Liver (tissue), 9 donors: ENCODE results near the gene DMRT1. TPM values are rescaled to one million over a fixed set of nuclear protein-coding genes. Genes with fewer than 3 reads are reported as not detected.
"Not testable (repeated sequence)": the region's sequence is repeated elsewhere in the genome, so short reads cannot be mapped to it uniquely, and the experiment has no call there.

Experiments used
- DNase-seq: peaks from one replicate; pipeline ENCODE4 v3.0.0-alpha.2; 2017; ENCODE audit warnings: low spot score
- H3K27ac ChIP-seq, 2 donors: one replicate each; pipeline ENCODE4 v1.7.0; 2013; ENCODE audit warnings: inconsistent platforms in 2 of 2, low read length in 2 of 2, control low read depth in 1 of 2, low read depth in 1 of 2, mild to moderate bottlenecking in 1 of 2
- H3K27me3 ChIP-seq, 4 donors: one replicate each; pipeline versions ENCODE4 v1.6.1 to v1.7.0; 2013; ENCODE audit warnings: low read length in 3 of 4, inconsistent platforms in 1 of 4, mild to moderate bottlenecking in 1 of 4, moderate library complexity in 1 of 4; ENCODE audit not compliant: control insufficient read depth in 4 of 4, insufficient read depth in 4 of 4
- H3K36me3 ChIP-seq, 4 donors: one replicate each; pipeline versions ENCODE4 v1.6.1 to v1.7.0; 2013; ENCODE audit warnings: low read length in 3 of 4, mild to moderate bottlenecking in 3 of 4, low read depth in 1 of 4, moderate library complexity in 1 of 4; ENCODE audit not compliant: control insufficient read depth in 4 of 4, insufficient read depth in 3 of 4
- H3K4me1 ChIP-seq, 4 donors: one replicate each; pipeline versions ENCODE4 v1.6.1 to v1.7.0; 2013; ENCODE audit warnings: low read length in 3 of 4, mild to moderate bottlenecking in 3 of 4, moderate library complexity in 1 of 4; ENCODE audit not compliant: control insufficient read depth in 4 of 4, insufficient read depth in 4 of 4
- H3K4me3 ChIP-seq, 3 donors: one replicate each; pipeline versions ENCODE4 v1.6.1 to v1.7.0; 2013; ENCODE audit warnings: low read length in 3 of 3, control low read depth in 1 of 3, low read depth in 1 of 3, mild to moderate bottlenecking in 1 of 3
- H3K9ac ChIP-seq, 2 donors: one replicate each; pipeline ENCODE4 v1.7.0; 2013; ENCODE audit warnings: low read length in 2 of 2, mild to moderate bottlenecking in 2 of 2, moderate library complexity in 2 of 2, control low read depth in 1 of 2, low read depth in 1 of 2
- H3K9me3 ChIP-seq, 4 donors: one replicate each; pipeline versions ENCODE4 v1.6.1 to v1.7.0; 2013; ENCODE audit warnings: low read length in 3 of 4; ENCODE audit not compliant: control insufficient read depth in 4 of 4
- ATF3 ChIP-seq: IDR thresholded peaks from 2 replicates; pipeline ENCODE4 v1.6.1; 2016; ENCODE audit warnings: antibody characterized with exemption
- EGR1 ChIP-seq, 2 donors: IDR thresholded peaks; 2 replicates each; pipeline ENCODE4 v1.6.1; 2016 to 2018; ENCODE audit warnings: antibody characterized with exemption in 2 of 2, low read depth in 2 of 2
- FOXA1 ChIP-seq: IDR thresholded peaks from 2 replicates; pipeline ENCODE4 v1.6.1; 2016; ENCODE audit warnings: antibody characterized with exemption
- FOXA2 ChIP-seq: IDR thresholded peaks from 2 replicates; pipeline ENCODE4 v1.6.1; 2016; ENCODE audit warnings: antibody characterized with exemption
- GABPA ChIP-seq, 2 donors: IDR thresholded peaks in 1 of 2; conservative IDR thresholded peaks in 1 of 2; 2 replicates each; pipeline ENCODE4 v1.6.1; 2016; ENCODE audit warnings: antibody characterized with exemption in 2 of 2, mild to moderate bottlenecking in 1 of 2, moderate library complexity in 1 of 2
- HNF4A ChIP-seq, 2 donors: conservative IDR thresholded peaks; 2 replicates each; pipeline ENCODE4 v1.6.1; 2016; ENCODE audit warnings: antibody characterized with exemption in 2 of 2, mild to moderate bottlenecking in 2 of 2
- HNF4G ChIP-seq: IDR thresholded peaks from 2 replicates; pipeline ENCODE4 v1.6.1; 2016; ENCODE audit warnings: antibody characterized with exemption
- JUND ChIP-seq, 2 donors: IDR thresholded peaks; 2 replicates each; pipeline ENCODE4 v1.6.1; 2016; ENCODE audit warnings: antibody characterized with exemption in 2 of 2
- MAX ChIP-seq: IDR thresholded peaks from 2 replicates; pipeline ENCODE4 v1.6.1; 2016; ENCODE audit warnings: antibody characterized with exemption
- NR2F2 ChIP-seq: IDR thresholded peaks from 2 replicates; pipeline ENCODE4 v1.6.1; 2016; ENCODE audit warnings: antibody characterized with exemption
- RAD21 ChIP-seq, 2 donors: IDR thresholded peaks; 2 replicates each; pipeline ENCODE4 v1.6.1; 2016; ENCODE audit warnings: antibody characterized with exemption in 2 of 2, mild to moderate bottlenecking in 2 of 2
- RXRA ChIP-seq, 2 donors: IDR thresholded peaks; 2 replicates each; pipeline ENCODE4 v1.6.1; 2017 to 2018; ENCODE audit warnings: antibody characterized with exemption in 2 of 2, mild to moderate bottlenecking in 1 of 2
- SP1 ChIP-seq: IDR thresholded peaks from 2 replicates; pipeline ENCODE4 v1.6.1; 2018; ENCODE audit warnings: antibody characterized with exemption, mild to moderate bottlenecking
- TAF1 ChIP-seq: conservative IDR thresholded peaks from 2 replicates; pipeline ENCODE4 v1.6.1; 2016; ENCODE audit warnings: antibody characterized with exemption, mild to moderate bottlenecking
- YY1 ChIP-seq: IDR thresholded peaks from 2 replicates; pipeline ENCODE4 v1.6.1; 2016; ENCODE audit warnings: antibody characterized with exemption, mild to moderate bottlenecking
- ZBTB33 ChIP-seq: IDR thresholded peaks from 2 replicates; pipeline ENCODE4 v1.6.1; 2016; ENCODE audit warnings: antibody characterized with exemption
- WGBS: extraction: QIAGEN DNeasy Blood & Tissue Kit; methylation state at CpG from one replicate; pipeline ENCODE4 v1.1.7; 2013; 5-methylcytosine and 5-hydroxymethylcytosine counted together
- polyA plus RNA-seq, 2 donors: library from polyadenylated mRNA; stranded (reverse) in 1 of 2; unstranded in 1 of 2; fragments of 200-250 nt in 1 of 2; fragments of >200 nt in 1 of 2; fragmentation: Nextera tagmentation in 1 of 2; extraction: Ambion mirVana in 1 of 2; gene quantifications; one replicate each; pipeline versions ENCODE4 v1.2.1 to v1.2.3, GENCODE V29; 2013 to 2015
- total RNA-seq, 2 donors: library from RNA; depleted of rRNA; stranded (reverse); fragments of >200 nt; gene quantifications; one replicate each; pipeline ENCODE4 v1.2.3, GENCODE V29; 2014
- TF ChIP-seq, protein P1 (sequence below): fragments of 150-350 bp; IDR thresholded peaks from 2 replicates; pipeline ENCODE4 v1.5.1; 2017; ENCODE audit warnings: improper control_type of control experiment, low read depth, low read length; ENCODE audit not compliant: missing input control
- TF ChIP-seq, protein P2 (sequence below): IDR thresholded peaks from 2 replicates; pipeline ENCODE4 v1.6.1; 2016; ENCODE audit warnings: antibody characterized with exemption, mild to moderate bottlenecking
- donor health status: healthy.
- donor health status: healthy.
- donor health status: healthy.
- donor health status: healthy.
- donor health status: healthy.

DMRT1 gene
- total and polyA plus RNA-seq, 4 donors = not detected

- H3K9ac ChIP-seq, H3K9me3 ChIP-seq, H3K27ac ChIP-seq, H3K27me3 ChIP-seq, DNase-seq, H3K36me3 ChIP-seq, H3K4me1 ChIP-seq, H3K4me3 ChIP-seq: not testable (repeated sequence)
- WGBS = 72% methylated on average over 27 of the region's 55 CpGs
- TF ChIP-seq RAD21 (IDR thresholded peaks at IDR 0.05) = peak in 1 of 2 donors; percentile 39
Measured at GRCh38 chr9:998299-999110, 157.0 kb downstream of the DMRT1 start.

DNA sequence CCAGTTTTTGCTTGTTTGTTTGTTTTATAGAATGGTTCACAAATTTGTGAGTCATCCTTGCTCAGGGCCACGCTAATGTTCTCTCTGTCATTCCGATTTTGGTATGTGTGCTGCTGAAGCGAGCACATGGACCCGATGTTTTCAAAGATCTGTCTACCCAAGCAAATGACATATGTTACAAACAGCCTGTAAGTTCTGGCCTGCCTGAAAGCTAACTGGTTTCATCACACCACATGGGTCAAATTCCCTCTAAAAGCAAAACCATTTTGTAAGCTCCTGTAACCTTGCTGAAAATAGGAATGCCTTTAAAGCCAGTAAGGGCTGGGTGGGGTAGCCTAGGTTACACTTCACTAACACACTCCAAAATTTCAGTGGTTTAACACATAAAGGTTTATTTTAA is 160.3 kb downstream of the DMRT1 start:
- DNase-seq = no peak
- Histone ChIP-seq H3K9me3 (peaks cover 0 to 1% (median 0%) of the 10 kb centered on the region in 4 donors), H3K27me3 (no peaks in the 10 kb centered on the region), H3K4me1 (no peaks in the 10 kb centered on the region), H3K36me3 (no peaks in the 10 kb centered on the region), H3K4me3 (no peak overlapping the region), H3K9ac (no peak overlapping the region), H3K27ac (no peak overlapping the region)
- 88% methylated on average over 4 of the region's 4 CpGs for WGBS
- TF ChIP-seq FOXA2 (no peak), RXRA (IDR thresholded peaks at IDR 0.05) (no peak), HNF4G (no peak), EGR1 (IDR thresholded peaks at IDR 0.05; ENCODE audit: low read depth in 2 of 2) (no peak), HNF4A (conservative IDR thresholded peaks at IDR 0.05) (no peak), YY1 (no peak), RAD21 (IDR thresholded peaks at IDR 0.05) (no peak), FOXA1 (no peak), TAF1 (no peak), NR2F2 (no peak), GABPA (IDR thresholded peaks at IDR 0.05 in 1 of 2, conservative IDR thresholded peaks at IDR 0.05 in 1 of 2) (no peak), SP1 (no peak), MAX (no peak), ATF3 (no peak), JUND (IDR thresholded peaks at IDR 0.05) (no peak), ZBTB33 (no peak)
- TF ChIP-seq, protein P1, sequence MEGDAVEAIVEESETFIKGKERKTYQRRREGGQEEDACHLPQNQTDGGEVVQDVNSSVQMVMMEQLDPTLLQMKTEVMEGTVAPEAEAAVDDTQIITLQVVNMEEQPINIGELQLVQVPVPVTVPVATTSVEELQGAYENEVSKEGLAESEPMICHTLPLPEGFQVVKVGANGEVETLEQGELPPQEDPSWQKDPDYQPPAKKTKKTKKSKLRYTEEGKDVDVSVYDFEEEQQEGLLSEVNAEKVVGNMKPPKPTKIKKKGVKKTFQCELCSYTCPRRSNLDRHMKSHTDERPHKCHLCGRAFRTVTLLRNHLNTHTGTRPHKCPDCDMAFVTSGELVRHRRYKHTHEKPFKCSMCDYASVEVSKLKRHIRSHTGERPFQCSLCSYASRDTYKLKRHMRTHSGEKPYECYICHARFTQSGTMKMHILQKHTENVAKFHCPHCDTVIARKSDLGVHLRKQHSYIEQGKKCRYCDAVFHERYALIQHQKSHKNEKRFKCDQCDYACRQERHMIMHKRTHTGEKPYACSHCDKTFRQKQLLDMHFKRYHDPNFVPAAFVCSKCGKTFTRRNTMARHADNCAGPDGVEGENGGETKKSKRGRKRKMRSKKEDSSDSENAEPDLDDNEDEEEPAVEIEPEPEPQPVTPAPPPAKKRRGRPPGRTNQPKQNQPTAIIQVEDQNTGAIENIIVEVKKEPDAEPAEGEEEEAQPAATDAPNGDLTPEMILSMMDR = no peak
- TF ChIP-seq, protein P2, sequence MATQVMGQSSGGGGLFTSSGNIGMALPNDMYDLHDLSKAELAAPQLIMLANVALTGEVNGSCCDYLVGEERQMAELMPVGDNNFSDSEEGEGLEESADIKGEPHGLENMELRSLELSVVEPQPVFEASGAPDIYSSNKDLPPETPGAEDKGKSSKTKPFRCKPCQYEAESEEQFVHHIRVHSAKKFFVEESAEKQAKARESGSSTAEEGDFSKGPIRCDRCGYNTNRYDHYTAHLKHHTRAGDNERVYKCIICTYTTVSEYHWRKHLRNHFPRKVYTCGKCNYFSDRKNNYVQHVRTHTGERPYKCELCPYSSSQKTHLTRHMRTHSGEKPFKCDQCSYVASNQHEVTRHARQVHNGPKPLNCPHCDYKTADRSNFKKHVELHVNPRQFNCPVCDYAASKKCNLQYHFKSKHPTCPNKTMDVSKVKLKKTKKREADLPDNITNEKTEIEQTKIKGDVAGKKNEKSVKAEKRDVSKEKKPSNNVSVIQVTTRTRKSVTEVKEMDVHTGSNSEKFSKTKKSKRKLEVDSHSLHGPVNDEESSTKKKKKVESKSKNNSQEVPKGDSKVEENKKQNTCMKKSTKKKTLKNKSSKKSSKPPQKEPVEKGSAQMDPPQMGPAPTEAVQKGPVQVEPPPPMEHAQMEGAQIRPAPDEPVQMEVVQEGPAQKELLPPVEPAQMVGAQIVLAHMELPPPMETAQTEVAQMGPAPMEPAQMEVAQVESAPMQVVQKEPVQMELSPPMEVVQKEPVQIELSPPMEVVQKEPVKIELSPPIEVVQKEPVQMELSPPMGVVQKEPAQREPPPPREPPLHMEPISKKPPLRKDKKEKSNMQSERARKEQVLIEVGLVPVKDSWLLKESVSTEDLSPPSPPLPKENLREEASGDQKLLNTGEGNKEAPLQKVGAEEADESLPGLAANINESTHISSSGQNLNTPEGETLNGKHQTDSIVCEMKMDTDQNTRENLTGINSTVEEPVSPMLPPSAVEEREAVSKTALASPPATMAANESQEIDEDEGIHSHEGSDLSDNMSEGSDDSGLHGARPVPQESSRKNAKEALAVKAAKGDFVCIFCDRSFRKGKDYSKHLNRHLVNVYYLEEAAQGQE = no peak
